ENCODE data around the gene LRP2. TPM values are rescaled to one million over a fixed set of nuclear protein-coding genes. Genes with fewer than 3 reads are reported as not detected.

The LRP2 gene
- total RNA-seq, 4 donors from 2014 or later: 0.08 to 0.96 (median 0.20) TPM

DNA sequence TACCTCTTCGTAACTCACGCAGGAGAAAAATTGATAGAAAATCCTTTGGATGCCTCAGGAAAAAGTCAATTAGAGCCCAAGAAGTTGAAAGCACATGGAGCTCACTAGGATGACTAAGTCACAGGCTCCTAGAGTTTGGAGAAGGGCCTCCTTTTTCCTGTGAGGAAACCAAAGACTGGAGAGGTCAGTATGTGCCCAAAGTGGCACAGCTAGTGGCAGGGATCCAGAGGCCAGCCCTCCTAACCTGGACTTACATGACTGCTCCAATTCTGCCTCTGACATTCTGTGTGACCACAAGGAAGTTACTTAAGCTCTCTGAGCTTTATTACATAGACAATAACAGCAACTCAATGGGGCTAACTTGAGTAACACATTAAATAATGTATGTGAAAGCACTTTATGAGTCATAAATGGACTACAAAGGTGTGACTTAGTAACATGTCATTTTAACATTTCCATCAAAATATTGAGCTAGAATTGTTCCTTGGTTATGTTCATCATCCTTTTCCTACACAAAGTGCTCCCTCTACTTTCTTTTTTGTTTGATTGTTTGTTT is 201.3 kb downstream of the LRP2 start:
- Histone ChIP-seq H3K4me1 (no peaks in the 10 kb centered on the region), H3K27me3 (no peaks in the 10 kb centered on the region), H3K36me3 (no peaks in the 10 kb centered on the region), H3K27ac (no peak overlapping the region), H3K9me3 (no peaks in the 10 kb centered on the region), H3K4me3 (no peak overlapping the region)
- DNase-seq (ENCODE audit: low spot score in 2 of 2): no peak
- WGBS: 87% methylated on average over 2 of the region's 2 CpGs
- TF ChIP-seq EP300 (IDR thresholded peaks at IDR 0.05) (no peak), POLR2A (IDR thresholded peaks at IDR 0.05) (no peak), POLR2AphosphoS5 (IDR thresholded peaks at IDR 0.05) (no peak)
- TF ChIP-seq, protein P1, sequence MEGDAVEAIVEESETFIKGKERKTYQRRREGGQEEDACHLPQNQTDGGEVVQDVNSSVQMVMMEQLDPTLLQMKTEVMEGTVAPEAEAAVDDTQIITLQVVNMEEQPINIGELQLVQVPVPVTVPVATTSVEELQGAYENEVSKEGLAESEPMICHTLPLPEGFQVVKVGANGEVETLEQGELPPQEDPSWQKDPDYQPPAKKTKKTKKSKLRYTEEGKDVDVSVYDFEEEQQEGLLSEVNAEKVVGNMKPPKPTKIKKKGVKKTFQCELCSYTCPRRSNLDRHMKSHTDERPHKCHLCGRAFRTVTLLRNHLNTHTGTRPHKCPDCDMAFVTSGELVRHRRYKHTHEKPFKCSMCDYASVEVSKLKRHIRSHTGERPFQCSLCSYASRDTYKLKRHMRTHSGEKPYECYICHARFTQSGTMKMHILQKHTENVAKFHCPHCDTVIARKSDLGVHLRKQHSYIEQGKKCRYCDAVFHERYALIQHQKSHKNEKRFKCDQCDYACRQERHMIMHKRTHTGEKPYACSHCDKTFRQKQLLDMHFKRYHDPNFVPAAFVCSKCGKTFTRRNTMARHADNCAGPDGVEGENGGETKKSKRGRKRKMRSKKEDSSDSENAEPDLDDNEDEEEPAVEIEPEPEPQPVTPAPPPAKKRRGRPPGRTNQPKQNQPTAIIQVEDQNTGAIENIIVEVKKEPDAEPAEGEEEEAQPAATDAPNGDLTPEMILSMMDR (IDR thresholded peaks at IDR 0.05): no peak

DNA sequence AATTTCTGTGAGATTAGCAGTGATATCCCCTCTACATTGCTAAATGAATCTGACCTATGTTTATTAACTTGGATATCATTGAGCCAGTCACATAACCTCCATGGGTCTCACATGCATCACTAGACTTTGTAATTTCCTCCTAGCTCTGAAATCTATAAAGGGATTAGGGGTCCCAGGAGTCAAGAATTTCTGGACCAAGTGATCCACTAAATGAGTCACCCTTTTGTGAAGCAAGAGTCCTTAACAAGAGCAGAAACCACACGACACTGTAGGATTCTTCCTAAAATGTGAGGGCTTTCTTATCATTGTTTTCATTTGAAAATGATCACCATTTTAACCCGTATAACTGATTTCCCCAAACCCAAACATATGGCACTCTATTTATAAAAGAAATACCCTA is 202.6 kb downstream of the LRP2 start:
- Histone ChIP-seq H3K9me3 (no peaks in the 10 kb centered on the region), H3K36me3 (no peaks in the 10 kb centered on the region), H3K4me1 (no peaks in the 10 kb centered on the region), H3K27ac (no peak overlapping the region), H3K4me3 (no peak overlapping the region), H3K27me3 (no peaks in the 10 kb centered on the region)
- DNase-seq (ENCODE audit: low spot score in 2 of 2): no peak
- WGBS: 66% methylated on average over 2 of the region's 2 CpGs
- TF ChIP-seq POLR2A (IDR thresholded peaks at IDR 0.05): no peak
- no peak for TF ChIP-seq EP300 (IDR thresholded peaks at IDR 0.05)
- TF ChIP-seq, protein P1 (IDR thresholded peaks at IDR 0.05): no peak
- TF ChIP-seq POLR2AphosphoS5 (IDR thresholded peaks at IDR 0.05): no peak

- DNase-seq (ENCODE audit: low spot score in 2 of 2): no peak
- H3K9me3 ChIP-seq: no peaks in the 10 kb centered on the region
- TF ChIP-seq EP300 (IDR thresholded peaks at IDR 0.05): no peak
- TF ChIP-seq POLR2A (IDR thresholded peaks at IDR 0.05): no peak
- TF ChIP-seq, protein P1 (IDR thresholded peaks at IDR 0.05): no peak
- no peak for TF ChIP-seq POLR2AphosphoS5 (IDR thresholded peaks at IDR 0.05)
- no peak overlapping the region for H3K27ac ChIP-seq
- H3K4me1 ChIP-seq: no peaks in the 10 kb centered on the region
- no peak overlapping the region for H3K4me3 ChIP-seq
- no peaks in the 10 kb centered on the region for H3K36me3 ChIP-seq
- 49% methylated on average over 1 of the region's 1 CpG for WGBS
- H3K27me3 ChIP-seq: no peaks in the 10 kb centered on the region
Measured at GRCh38 chr2:169158874-169159273, 203.5 kb downstream of the LRP2 start.

DNA sequence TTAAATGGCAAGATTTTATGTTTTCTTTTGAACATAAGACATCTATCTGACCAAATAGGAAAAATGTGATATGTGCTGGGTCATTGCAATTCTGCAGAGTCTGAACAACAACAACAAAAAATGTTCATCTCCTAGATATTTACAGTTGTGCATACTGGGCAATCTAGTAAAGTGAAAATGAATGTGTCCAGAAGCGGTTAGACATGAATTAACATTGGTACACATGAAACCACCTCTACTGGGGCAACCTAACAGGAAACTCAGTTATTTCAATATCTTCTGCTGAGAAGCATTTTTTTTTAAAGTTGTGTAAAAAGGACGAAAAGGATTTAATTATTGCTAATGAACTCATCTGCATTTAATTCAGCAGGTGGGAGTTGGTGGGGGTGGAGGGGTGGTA is 216.1 kb downstream of the LRP2 start:
- no peaks in the 10 kb centered on the region for H3K36me3 ChIP-seq
- TF ChIP-seq POLR2A (IDR thresholded peaks at IDR 0.05) (no peak), EP300 (IDR thresholded peaks at IDR 0.05) (no peak), POLR2AphosphoS5 (IDR thresholded peaks at IDR 0.05) (no peak)
- TF ChIP-seq, protein P1 (IDR thresholded peaks at IDR 0.05): no peak
- H3K27ac ChIP-seq: no peak overlapping the region
- no peaks in the 10 kb centered on the region for H3K9me3 ChIP-seq
- H3K4me3 ChIP-seq: no peak overlapping the region
- H3K27me3 ChIP-seq: no peaks in the 10 kb centered on the region
- no peaks in the 10 kb centered on the region for H3K4me1 ChIP-seq
- 88% methylated on average over 2 of the region's 2 CpGs for WGBS
- DNase-seq (ENCODE audit: low spot score in 2 of 2): no peak

GRCh38 chr2:169143998-169144397 is 218.3 kb downstream of the LRP2 start:
- H3K27me3 ChIP-seq: no peaks in the 10 kb centered on the region
- H3K4me1 ChIP-seq: no peaks in the 10 kb centered on the region

More at GRCh38 chr2:169143998-169144397, 218.3 kb downstream of the LRP2 start:
- H3K27ac ChIP-seq: no peak overlapping the region
- 80% methylated on average over 3 of the region's 3 CpGs for WGBS
- no peaks in the 10 kb centered on the region for H3K36me3 ChIP-seq
- TF ChIP-seq POLR2A (IDR thresholded peaks at IDR 0.05): no peak
- no peak for TF ChIP-seq POLR2AphosphoS5 (IDR thresholded peaks at IDR 0.05)
- TF ChIP-seq, protein P1 (IDR thresholded peaks at IDR 0.05): no peak
- no peak for TF ChIP-seq EP300 (IDR thresholded peaks at IDR 0.05)
- H3K4me3 ChIP-seq: no peak overlapping the region
- H3K9me3 ChIP-seq: no peaks in the 10 kb centered on the region
- no peak for DNase-seq (ENCODE audit: low spot score in 2 of 2)

All from suprapubic skin (tissue), 4 donors.